Body of pancreas (tissue), 4 donors: ENCODE results near the gene AMBRA1. TPM values are rescaled to one million over a fixed set of nuclear protein-coding genes. Genes with fewer than 3 reads are reported as not detected.

Source experiments
- ATAC-seq: fragments of 150-250 bp; one replicate; pipeline ENCODE4 v1.9.1; 2016
- DNase-seq, 4 donors: peaks; one replicate each; pipeline ENCODE4 v3.0.0-alpha.2; 2019
- H3K27ac ChIP-seq, 4 donors: fragments of 200-600 bp; sonication (generic); 1 replicate in 3 of 4; 2 replicates in 1 of 4; pipeline versions ENCODE4 v1.5.1 to v1.6.1; 2016 to 2019; ENCODE audit warnings: mild to moderate bottlenecking in 1 of 4, mixed read lengths in 1 of 4, moderate library complexity in 1 of 4
- H3K27me3 ChIP-seq, 2 donors: fragments of 200-600 bp; sonication (generic); one replicate each; pipeline ENCODE4 v1.6.0; 2016; ENCODE audit warnings: mild to moderate bottlenecking in 1 of 2
- H3K36me3 ChIP-seq, 2 donors: fragments of 200-600 bp; sonication (generic); replicated peaks in 1 of 2; 2 replicates each; pipeline ENCODE4 v1.5.1; 2016; ENCODE audit warnings: low read depth in 2 of 2; ENCODE audit not compliant: insufficient read depth in 1 of 2
- H3K4me1 ChIP-seq: fragments of 200-600 bp; sonication (generic); one replicate; pipeline ENCODE4 v1.6.0; 2016
- H3K4me3 ChIP-seq, 2 donors: fragments of 200-600 bp; sonication (generic); 1 replicate in 1 of 2; 2 replicates in 1 of 2; pipeline ENCODE4 v1.5.1; 2016 to 2019
- H3K9me3 ChIP-seq, 3 donors: fragments of 200-600 bp; sonication (generic); 1 replicate in 2 of 3; 2 replicates in 1 of 3; pipeline ENCODE4 v1.5.1; 2016
- CTCF ChIP-seq, 7 experiments: fragments of 450-650 bp in 4 of 7; fragments of 200-600 bp in 3 of 7; sonication (generic) in 3 of 7; IDR thresholded peaks; one replicate each; pipeline ENCODE4 v1.5.1; 2016 to 2019; ENCODE audit warnings: antibody characterized with exemption in 7 of 7
- POLR2A ChIP-seq, 3 donors: fragments of 450-650 bp; IDR thresholded peaks; one replicate each; pipeline ENCODE4 v1.6.1; 2016; ENCODE audit warnings: antibody characterized with exemption in 3 of 3, mild to moderate bottlenecking in 2 of 3
- WGBS, 2 donors: methylation state at CpG; one replicate each; pipeline ENCODE4 v1.1.5; 2017; 5-methylcytosine and 5-hydroxymethylcytosine counted together
- intact Hi-C: fragments of 100-400 bp; cut with DNase I; formaldehyde crosslinking; loops from one replicate; pipeline ENCODE4 v1.15.1; 2023
- total RNA-seq, 2 donors: library from RNA; depleted of rRNA; stranded (reverse); fragments of >200 nt; gene quantifications; one replicate each; pipeline ENCODE4 v1.1.0, GENCODE V29; 2016

Gene AMBRA1
- total RNA-seq, 2 donors from 2014 or later, result 17.6 to 43.2 TPM

GRCh38 chr11:46431211-46431610 lies 162.6 kb downstream of the AMBRA1 start:
- no peak for ATAC-seq
- TF ChIP-seq CTCF (IDR thresholded peaks at IDR 0.05) (no peak), POLR2A (IDR thresholded peaks at IDR 0.05) (no peak)
- peaks cover 0 to 4% of the 10 kb centered on the region in 2 donors for H3K36me3 ChIP-seq

GRCh38 chr11:46429717-46430116 lies 164.1 kb downstream of the AMBRA1 start:
- intact Hi-C loops, result no loop called here
- no peaks in the 10 kb centered on the region for H3K27me3 ChIP-seq
- peaks cover 0 to 4% of the 10 kb centered on the region in 2 donors for H3K36me3 ChIP-seq
- no peak for TF ChIP-seq CTCF (IDR thresholded peaks at IDR 0.05)
- TF ChIP-seq POLR2A (IDR thresholded peaks at IDR 0.05), result no peak
- no peak for DNase-seq
- ATAC-seq, result no peak
- no peaks in the 10 kb centered on the region for H3K4me1 ChIP-seq
- H3K9me3 ChIP-seq, result no peaks in the 10 kb centered on the region
- no peak overlapping the region for H3K27ac ChIP-seq
- no peak overlapping the region for H3K4me3 ChIP-seq
- WGBS, 2 donors, result 89 to 90% methylated on average over 3 of the region's 3 CpGs

More at GRCh38 chr11:46431211-46431610, 162.6 kb downstream of the AMBRA1 start:
- Histone ChIP-seq H3K4me1 (no peaks in the 10 kb centered on the region), H3K27ac (no peak overlapping the region), H3K4me3 (no peak overlapping the region), H3K9me3 (no peaks in the 10 kb centered on the region), H3K27me3 (no peaks in the 10 kb centered on the region)
- no peak for DNase-seq
- intact Hi-C loops, result no loop called here

GRCh38 chr11:46427364-46427763 lies 166.5 kb downstream of the AMBRA1 start:
- no peak overlapping the region for H3K4me3 ChIP-seq
- no peak for TF ChIP-seq CTCF (IDR thresholded peaks at IDR 0.05)
- no peaks in the 10 kb centered on the region for H3K4me1 ChIP-seq
- intact Hi-C loops, result no loop called here
- no peak for ATAC-seq
- DNase-seq, result no peak
- H3K9me3 ChIP-seq, result no peaks in the 10 kb centered on the region
- WGBS, 2 donors, result 87 to 88% methylated on average over 9 of the region's 9 CpGs
- H3K27ac ChIP-seq, result no peak overlapping the region
- H3K36me3 ChIP-seq, result peaks cover 0 to 4% of the 10 kb centered on the region in 2 donors
- no peaks in the 10 kb centered on the region for H3K27me3 ChIP-seq

GRCh38 chr11:46426233-46426991 lies 167.4 kb downstream of the AMBRA1 start:
- peaks cover 0 to 3% of the 10 kb centered on the region in 2 donors for H3K36me3 ChIP-seq
- 84 to 89% methylated on average over 4 of the region's 4 CpGs for WGBS, 2 donors
- intact Hi-C loops, result no loop called here
- no peak overlapping the region for H3K4me3 ChIP-seq
- no peaks in the 10 kb centered on the region for H3K27me3 ChIP-seq
- H3K27ac ChIP-seq, result no peak overlapping the region
- DNase-seq, result no peak
- TF ChIP-seq CTCF (IDR thresholded peaks at IDR 0.05) (no peak), POLR2A (IDR thresholded peaks at IDR 0.05) (no peak)
- no peaks in the 10 kb centered on the region for H3K4me1 ChIP-seq
- no peak for ATAC-seq
- H3K9me3 ChIP-seq, result no peaks in the 10 kb centered on the region

GRCh38 chr11:46422588-46422987 lies 171.2 kb downstream of the AMBRA1 start:
- DNase-seq (no peak), ATAC-seq (no peak)
- WGBS, 2 donors, result 69 to 86% methylated on average over 7 of the region's 7 CpGs
- no peak overlapping the region for H3K27ac ChIP-seq
- H3K9me3 ChIP-seq, result no peaks in the 10 kb centered on the region
- peaks cover 0 to 1% of the 10 kb centered on the region in 2 donors for H3K36me3 ChIP-seq
- no peaks in the 10 kb centered on the region for H3K27me3 ChIP-seq
- no peaks in the 10 kb centered on the region for H3K4me1 ChIP-seq
- H3K4me3 ChIP-seq, result no peak overlapping the region
- intact Hi-C loops, result no loop called here
- TF ChIP-seq POLR2A (IDR thresholded peaks at IDR 0.05) (no peak), CTCF (IDR thresholded peaks at IDR 0.05) (no peak)
